Measurements from ENCODE around the gene RAP1GAP2. TPM values are rescaled to one million over a fixed set of nuclear protein-coding genes. Genes with fewer than 3 reads are reported as not detected.

Gene RAP1GAP2
- total RNA-seq, 4 donors from 2014 or later = 4.9 to 12.4 (median 10.0) TPM

DNA sequence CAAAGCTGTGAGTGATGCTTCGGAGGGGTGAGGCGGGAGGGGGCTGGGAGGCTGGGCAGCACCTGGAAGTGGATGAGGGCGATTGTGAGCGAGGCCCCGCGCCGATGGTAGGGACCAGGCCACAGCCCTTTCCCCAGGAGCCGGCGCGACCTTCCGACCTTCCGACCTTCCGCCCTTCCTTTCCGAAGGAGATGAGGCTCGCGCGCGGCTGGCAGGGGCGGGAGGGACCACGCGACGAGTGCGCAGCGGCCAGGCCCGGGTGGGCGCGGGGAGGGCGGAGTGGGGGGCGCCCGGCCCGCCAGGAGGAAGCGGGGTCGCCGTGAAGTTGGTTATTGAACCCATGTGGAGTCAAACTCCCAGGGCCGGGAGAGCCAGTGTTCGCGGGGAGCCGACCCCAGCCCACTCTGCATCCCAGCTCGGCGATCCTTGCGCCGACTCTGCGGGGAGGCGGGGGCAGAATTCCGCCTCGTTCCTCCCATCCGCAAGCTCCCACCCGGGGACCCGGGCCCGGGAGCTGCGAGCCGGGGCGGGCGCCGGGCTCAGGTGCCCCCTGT, 56.6 kb downstream of the RAP1GAP2 start:
- DNase-seq = no peak
- peak overlapping the region; percentile 48 to 80 (median 60) for H3K4me3 ChIP-seq
- 52% methylated on average over 7 of the region's 55 CpGs; no CpG with 5 or more reads in 1 of the 2 donors for WGBS, 2 donors
- peaks cover 0 to 57% (median 0%) of the 10 kb centered on the region in 4 donors for H3K27me3 ChIP-seq
- TF ChIP-seq POLR2A (IDR thresholded peaks at IDR 0.05) (no peak), CTCF (IDR thresholded peaks at IDR 0.05) (no peak)
- H3K27ac ChIP-seq = peak overlapping the region; percentile 55 to 90 (median 82)
- peaks cover 10 to 43% (median 25%) of the 10 kb centered on the region in 3 donors for H3K4me1 ChIP-seq
- H3K9me3 ChIP-seq = no peaks in the 10 kb centered on the region
- H3K36me3 ChIP-seq = no peaks in the 10 kb centered on the region
- intact Hi-C loops (cut with DNase I) = loop anchor here (5.0 kb wide), 1 partner anchor 74 kb away; no protein-coding TSS in a partner anchor

DNA sequence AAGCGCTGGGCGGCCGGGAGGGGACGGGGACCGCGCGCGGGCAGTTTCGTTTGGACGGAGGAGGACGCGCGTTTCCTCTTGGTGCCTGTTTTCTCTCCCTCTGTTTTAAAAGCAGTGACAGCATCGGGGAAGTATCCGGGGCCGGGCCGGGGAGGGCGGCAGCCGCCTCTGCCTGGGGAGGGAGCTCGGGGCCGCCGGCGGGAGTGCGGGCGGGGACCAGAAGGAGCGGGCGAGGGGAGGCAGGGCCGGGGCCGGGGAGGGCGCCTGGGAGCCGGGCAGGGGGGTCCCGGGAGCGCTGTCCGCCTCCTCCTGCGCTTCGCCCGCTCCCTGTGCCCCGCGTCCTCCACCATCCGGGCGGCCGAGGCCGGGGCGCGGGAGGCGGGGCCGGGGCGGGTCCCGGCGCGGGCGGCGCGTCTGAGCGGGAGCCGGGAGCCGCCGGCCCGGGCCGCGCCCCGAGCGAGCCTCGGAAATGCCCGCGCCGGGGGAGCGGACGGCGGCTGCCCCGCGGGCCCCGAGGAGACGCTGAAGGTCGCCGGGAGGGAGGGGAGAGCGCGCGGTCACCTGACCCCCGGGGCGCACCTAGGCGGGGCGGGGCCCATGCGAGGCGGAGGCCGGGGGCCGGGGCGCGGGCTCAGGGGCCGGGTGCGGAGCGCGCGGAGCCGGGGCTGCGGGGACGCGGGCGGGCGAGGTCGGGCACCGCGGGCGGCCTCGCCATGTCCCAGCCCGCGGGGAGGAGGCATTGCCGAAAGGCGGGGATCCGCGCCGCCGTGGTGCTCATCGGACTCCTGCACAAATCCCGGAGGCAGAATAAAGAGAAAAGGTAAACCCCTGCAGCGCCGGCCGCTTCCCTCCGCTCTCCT, 57.3 kb downstream of the RAP1GAP2 start:
- H3K4me3 ChIP-seq = peak overlapping the region; percentile 48 to 80 (median 60)
- no peaks in the 10 kb centered on the region for H3K36me3 ChIP-seq
- peaks cover 0 to 60% (median 0%) of the 10 kb centered on the region in 4 donors for H3K27me3 ChIP-seq
- H3K9me3 ChIP-seq = no peaks in the 10 kb centered on the region
- intact Hi-C loops (cut with DNase I) = loop anchor here (5.0 kb wide), 1 partner anchor 74 kb away; no protein-coding TSS in a partner anchor
- TF ChIP-seq CTCF (IDR thresholded peaks at IDR 0.05) = no peak
- TF ChIP-seq POLR2A (IDR thresholded peaks at IDR 0.05) = peak in 1 of 4 donors; percentile 25
- peaks cover 10 to 36% (median 25%) of the 10 kb centered on the region in 3 donors for H3K4me1 ChIP-seq
- 0% methylated on average over 4 of the region's 119 CpGs; no CpG with 5 or more reads in 1 of the 2 donors for WGBS, 2 donors
- no peak for DNase-seq
- H3K27ac ChIP-seq = peak overlapping the region; percentile 55 to 90 (median 82)

GRCh38 chr17:2854143-2855055, 58.2 kb downstream of the RAP1GAP2 start:
- no peak for DNase-seq
- Histone ChIP-seq H3K36me3 (no peaks in the 10 kb centered on the region), H3K4me3 (peak overlapping the region; percentile 48 to 80 (median 60)), H3K27ac (peak overlapping the region; percentile 31 to 90 (median 82)), H3K27me3 (peaks cover 0 to 56% (median 0%) of the 10 kb centered on the region in 4 donors), H3K4me1 (peaks cover 10 to 29% (median 25%) of the 10 kb centered on the region in 3 donors), H3K9me3 (no peaks in the 10 kb centered on the region)
- 0 to 2% methylated on average over 12 to 28 of the region's 46 CpGs for WGBS, 2 donors
- TF ChIP-seq POLR2A (IDR thresholded peaks at IDR 0.05) (no peak), CTCF (IDR thresholded peaks at IDR 0.05) (no peak)
- intact Hi-C loops (cut with DNase I) = loop anchor here (5.0 kb wide), 1 partner anchor 73 kb away; no protein-coding TSS in a partner anchor

GRCh38 chr17:2855063-2855600, 58.9 kb downstream of the RAP1GAP2 start:
- no peak for DNase-seq
- Histone ChIP-seq H3K4me1 (peaks cover 10 to 29% (median 25%) of the 10 kb centered on the region in 3 donors), H3K36me3 (no peaks in the 10 kb centered on the region), H3K9me3 (no peaks in the 10 kb centered on the region), H3K4me3 (peak overlapping the region; percentile 48 to 80 (median 60)), H3K27ac (no peak overlapping the region), H3K27me3 (peaks cover 0 to 54% (median 0%) of the 10 kb centered on the region in 4 donors)
- 19% methylated on average over 8 of the region's 8 CpGs for WGBS, 2 donors
- TF ChIP-seq CTCF (IDR thresholded peaks at IDR 0.05) = no peak
- no peak for TF ChIP-seq POLR2A (IDR thresholded peaks at IDR 0.05)
- intact Hi-C loops (cut with DNase I) = no loop called here
